SK-N-SH (cell line): Measurements from ENCODE around the gene PKD1. TPM values are rescaled to one million over a fixed set of nuclear protein-coding genes. Genes with fewer than 3 reads are reported as not detected.

Source experiments
- CTCF ChIA-PET: fragments of 300-600, 350-600 bp; formaldehyde crosslinking; extraction: SDS; loops from one replicate; lab custom pipeline; 2021; lab: Yijun Ruan, JAX
- POLR2A ChIA-PET: fragments of 350-600 bp; sonication (Branson Sonifier 250); formaldehyde crosslinking; extraction: SDS; loops from one replicate; lab custom pipeline; 2020; ENCODE audit warnings: antibody characterized with exemption, inconsistent platforms; lab: Yijun Ruan, JAX
- DNase-seq: peaks from one replicate; pipeline ENCODE4 v3.0.0; 2012
- H2AFZ ChIP-seq: fragments of 200-600 bp; sonication (generic); 2 replicates; pipeline ENCODE4 v1.8.1; 2016; ENCODE audit warnings: antibody characterized with exemption, mild to moderate bottlenecking, low read depth
- H3F3A ChIP-seq: fragments of 200-600 bp; sonication (generic); replicated peaks from 2 replicates; pipeline ENCODE3; 2016; ENCODE audit warnings: antibody characterized with exemption, mild to moderate bottlenecking; ENCODE audit not compliant: insufficient read depth
- H3K27ac ChIP-seq, 2 experiments: fragments of 200-500 bp in 1 of 2; fragments of 200-600 bp in 1 of 2; sonication (Bioruptor generic) in 1 of 2; sonication (generic), shearing (Covaris generic) in 1 of 2; 2 replicates each; pipeline versions ENCODE4 v1.5.1 to v1.6.1; 2014 to 2016; ENCODE audit warnings: low read depth in 2 of 2, inconsistent platforms in 1 of 2, low read length in 1 of 2, mild to moderate bottlenecking in 1 of 2, mixed read lengths in 1 of 2
- H3K27me3 ChIP-seq: fragments of 200-600 bp; sonication (generic), shearing (Covaris generic); 2 replicates; pipeline ENCODE4 v1.6.1; 2016; ENCODE audit warnings: mixed run types; ENCODE audit not compliant: insufficient read depth
- H3K36me3 ChIP-seq, 2 experiments: fragments of 200-500 bp in 1 of 2; fragments of 200-600 bp in 1 of 2; sonication (Bioruptor generic) in 1 of 2; sonication (generic) in 1 of 2; replicated peaks in 1 of 2; 2 replicates each; pipeline versions ENCODE3 to v1.5.1; 2014 to 2016; ENCODE audit warnings: low read length in 1 of 2, mild to moderate bottlenecking in 1 of 2; ENCODE audit not compliant: insufficient read depth in 2 of 2, control insufficient read depth in 1 of 2
- H3K4me1 ChIP-seq, 2 experiments: fragments of 200-500 bp in 1 of 2; fragments of 200-600 bp in 1 of 2; sonication (Bioruptor generic) in 1 of 2; sonication (generic), shearing (Covaris generic) in 1 of 2; 2 replicates each; pipeline versions ENCODE4 v1.5.1 to v1.6.1; 2014 to 2016; ENCODE audit warnings: low read depth in 1 of 2, low read length in 1 of 2, mixed run types in 1 of 2; ENCODE audit not compliant: insufficient read depth in 2 of 2, control insufficient read depth in 1 of 2
- H3K4me2 ChIP-seq: fragments of 200-600 bp; sonication (generic), shearing (Covaris generic); 2 replicates; pipeline ENCODE4 v1.6.1; 2017; ENCODE audit warnings: mixed run types
- H3K4me3 ChIP-seq, 2 experiments: fragments of 200-500 bp in 1 of 2; fragments of 200-600 bp in 1 of 2; sonication (Bioruptor generic) in 1 of 2; sonication (generic), shearing (Covaris generic) in 1 of 2; 2 replicates each; pipeline versions ENCODE4 v1.5.1 to v1.8.1; 2014 to 2016; ENCODE audit warnings: low read depth in 2 of 2, inconsistent platforms in 1 of 2, low read length in 1 of 2, mild to moderate bottlenecking in 1 of 2, mixed read lengths in 1 of 2, moderate library complexity in 1 of 2
- H3K79me2 ChIP-seq: fragments of 200-600 bp; sonication (generic); 2 replicates; pipeline ENCODE4 v1.8.1; 2017; ENCODE audit warnings: mild to moderate bottlenecking; ENCODE audit not compliant: insufficient read depth
- H3K9ac ChIP-seq: fragments of 200-600 bp; sonication (generic); 2 replicates; pipeline ENCODE4 v1.6.1; 2017; ENCODE audit warnings: mixed run types
- H3K9me2 ChIP-seq: fragments of 200-600 bp; sonication (generic); 2 replicates; pipeline ENCODE4 v1.6.1; 2017; ENCODE audit warnings: mixed run types
- H3K9me3 ChIP-seq: fragments of 200-600 bp; sonication (generic); 2 replicates; pipeline ENCODE4 v1.6.1; 2017; ENCODE audit warnings: mixed run types, mild to moderate bottlenecking, moderate library complexity
- H4K20me1 ChIP-seq: fragments of 200-600 bp; sonication (generic); 2 replicates; pipeline ENCODE4 v1.6.1; 2017; ENCODE audit warnings: mild to moderate bottlenecking, mixed run types; ENCODE audit not compliant: insufficient read depth
- CTCF ChIP-seq: fragments of 200-600 bp; sonication (generic); IDR thresholded peaks from 2 replicates; pipeline ENCODE4 v1.6.1; 2017; ENCODE audit warnings: antibody characterized with exemption, mild to moderate bottlenecking, moderate library complexity
- ELF1 ChIP-seq: IDR thresholded peaks from 2 replicates; pipeline ENCODE4 v1.4.0; 2012
- EZH2phosphoT487 ChIP-seq: fragments of 200-600 bp; sonication (generic); IDR thresholded peaks from 2 replicates; pipeline ENCODE4 v1.6.1; 2017; ENCODE audit warnings: low read depth, mixed run types, mild to moderate bottlenecking, antibody characterized with exemption, moderate library complexity, borderline replicate concordance
- FOSL2 ChIP-seq: IDR thresholded peaks from 2 replicates; pipeline ENCODE4 v1.4.0; 2012; ENCODE audit warnings: low read depth, mild to moderate bottlenecking, moderate library complexity, borderline replicate concordance
- IRF3 ChIP-seq: fragments of 150-350 bp; IDR thresholded peaks from 2 replicates; pipeline ENCODE4 v1.6.1; 2016; ENCODE audit warnings: mild to moderate bottlenecking, low read depth, low read length
- MAX ChIP-seq: IDR thresholded peaks from 2 replicates; pipeline ENCODE4 v1.4.0; 2012; ENCODE audit warnings: low read depth
- MXI1 ChIP-seq: IDR thresholded peaks from 2 replicates; pipeline ENCODE4 v1.6.1; 2012; ENCODE audit warnings: mild to moderate bottlenecking, low read depth, low read length, improper control_type of control experiment
- NFIC ChIP-seq: IDR thresholded peaks from 2 replicates; pipeline ENCODE4 v1.4.0; 2012; ENCODE audit warnings: borderline replicate concordance
- POLR2AphosphoS5 ChIP-seq: IDR thresholded peaks from 2 replicates; pipeline ENCODE4 v1.6.1; 2012; ENCODE audit warnings: low read depth, low read length
- RAD21 ChIP-seq: IDR thresholded peaks from 2 replicates; pipeline ENCODE4 v1.6.1; 2012; ENCODE audit warnings: mild to moderate bottlenecking, low read length
- RCOR1 ChIP-seq: fragments of 150-350 bp; IDR thresholded peaks from 2 replicates; pipeline ENCODE4 v1.6.1; 2017; ENCODE audit warnings: antibody characterized with exemption, low read length
- REST ChIP-seq: IDR thresholded peaks from 2 replicates; pipeline ENCODE4 v1.6.1; 2012; ENCODE audit warnings: mild to moderate bottlenecking, low read depth, low read length, moderate library complexity
- USF2 ChIP-seq: fragments of 150-350 bp; IDR thresholded peaks from 2 replicates; pipeline ENCODE4 v1.6.1; 2017; ENCODE audit warnings: antibody characterized with exemption, low read length, low read depth, borderline replicate concordance
- WGBS: methylation state at CpG from one replicate; pipeline ENCODE4 v1.1.6; 2017; ENCODE audit warnings: low lambda C conversion rate; 5-methylcytosine and 5-hydroxymethylcytosine counted together
- polyA plus RNA-seq, 3 experiments: library from polyadenylated mRNA; depleted of rRNA; stranded (reverse); fragments of >200 nt; gene quantifications; 2 replicates each; pipeline ENCODE4 v1.2.3, GENCODE V29; 2012

The PKD1 gene
- polyA plus RNA-seq, 1 of the 3 experiments (the other 2 are of a cell fraction) = 47.4 TPM

GRCh38 chr16:2042986-2043666, 92.6 kb downstream of the PKD1 start (continued):
- TF ChIP-seq REST (no peak), IRF3 (no peak), EZH2phosphoT487 (no peak)
- TF ChIP-seq, all 33 proteins: peak for 0

- Histone ChIP-seq H2AFZ (no peak overlapping the region), H3K36me3 (peaks cover 0 to 9% of the 10 kb centered on the region in 2 experiments), H3K79me2 (peaks cover 13% of the 10 kb centered on the region), H3K27me3 (no peaks in the 10 kb centered on the region), H3F3A (peaks cover 3% of the 10 kb centered on the region), H3K4me3 (no peak overlapping the region), H3K9me3 (no peaks in the 10 kb centered on the region), H3K4me2 (no peak overlapping the region), H3K4me1 (peaks cover 4 to 57% of the 10 kb centered on the region in 2 experiments; a peak in 2 of 4 replicates), H4K20me1 (no peaks in the 10 kb centered on the region), H3K9ac (no peak overlapping the region), H3K27ac (peak overlapping the region in 1 of 2 experiments; percentile 58; a peak in 1 of 4 replicates), H3K9me2 (no peaks in the 10 kb centered on the region)
- POLR2A ChIA-PET = no interaction called here
- DNase-seq = no peak
- CTCF ChIA-PET = interaction anchor here (0.6 kb wide), 1 partner anchor 118 kb away, joined by 3 read pairs; no protein-coding TSS in a partner anchor
- 84% methylated on average over 9 of the region's 22 CpGs for WGBS
- TF ChIP-seq EZH2phosphoT487 = no peak
- no peak for TF ChIP-seq NFIC
- no peak for TF ChIP-seq USF2
- no peak for TF ChIP-seq FOSL2
- TF ChIP-seq CTCF = no peak
- TF ChIP-seq POLR2AphosphoS5 = no peak
- no peak for TF ChIP-seq RAD21
- TF ChIP-seq MXI1 = no peak
- no peak for TF ChIP-seq MAX
- no peak for TF ChIP-seq ELF1
- no peak for TF ChIP-seq RCOR1
These were observed 93.3 kb downstream of the PKD1 start for GRCh38 chr16:2042171-2042985.
